ENCODE results near the gene NKD2.
"Not testable (repeated sequence)": the region's sequence is repeated elsewhere in the genome, so short reads cannot be mapped to it uniquely, and the experiment has no call there.

NKD2 gene

DNA sequence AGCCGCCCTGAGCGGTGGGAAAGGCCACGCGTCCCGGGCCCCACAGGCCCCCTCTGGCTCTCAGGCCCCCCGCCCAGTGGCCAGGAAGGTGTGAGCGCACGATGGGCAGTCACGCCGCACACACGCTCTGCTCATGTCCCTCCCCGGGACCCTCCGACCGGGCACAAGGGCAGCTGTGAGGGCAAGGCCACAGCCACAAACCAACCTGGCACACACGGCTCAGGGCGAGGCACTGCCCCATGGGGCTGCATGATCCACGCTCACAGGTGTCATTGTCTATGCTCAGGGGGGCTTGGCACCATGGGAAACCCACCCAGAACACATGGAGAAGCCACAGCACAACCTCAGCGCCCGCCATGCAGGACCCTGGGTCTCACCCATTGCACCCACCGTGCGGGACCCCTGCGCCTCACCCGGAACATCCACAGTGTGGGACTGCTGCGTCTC, 52.0 kb downstream of the NKD2 start:
- Histone ChIP-seq H2AFZ (ENCODE audit: low read length) (no peak overlapping the region), H3K9me3 (ENCODE audit: low read length) (no peaks in the 10 kb centered on the region), H3K4me2 (ENCODE audit: low read length) (no peak overlapping the region), H3K27ac (ENCODE audit: low read depth, low read length, poor library complexity, severe bottlenecking) (no peak overlapping the region), H3K4me3 (ENCODE audit: low read depth, low read length, poor library complexity, severe bottlenecking) (no peak overlapping the region), H3K9me2 (ENCODE audit: low read depth, low read length) (no peaks in the 10 kb centered on the region), H3K4me1 (ENCODE audit: insufficient read depth, low read length, severe bottlenecking) (no peaks in the 10 kb centered on the region), H3K27me3 (ENCODE audit: insufficient read depth, low read length) (no peaks in the 10 kb centered on the region; the same call in 1 of the 2 replicates), H3K36me3 (ENCODE audit: insufficient read depth, low read length) (no peaks in the 10 kb centered on the region), H3F3A (ENCODE audit: insufficient read depth, low read length) (no peaks in the 10 kb centered on the region), H3K79me2 (ENCODE audit: insufficient read depth, low read length) (no peaks in the 10 kb centered on the region), H4K20me1 (ENCODE audit: insufficient read depth, low read length) (no peaks in the 10 kb centered on the region), H3K9ac (ENCODE audit: low read length) (no peak overlapping the region)
- no peak for TF ChIP-seq EZH2 (IDR thresholded peaks at IDR 0.05; ENCODE audit: borderline replicate concordance, low read length)
- TF ChIP-seq, protein P1, sequence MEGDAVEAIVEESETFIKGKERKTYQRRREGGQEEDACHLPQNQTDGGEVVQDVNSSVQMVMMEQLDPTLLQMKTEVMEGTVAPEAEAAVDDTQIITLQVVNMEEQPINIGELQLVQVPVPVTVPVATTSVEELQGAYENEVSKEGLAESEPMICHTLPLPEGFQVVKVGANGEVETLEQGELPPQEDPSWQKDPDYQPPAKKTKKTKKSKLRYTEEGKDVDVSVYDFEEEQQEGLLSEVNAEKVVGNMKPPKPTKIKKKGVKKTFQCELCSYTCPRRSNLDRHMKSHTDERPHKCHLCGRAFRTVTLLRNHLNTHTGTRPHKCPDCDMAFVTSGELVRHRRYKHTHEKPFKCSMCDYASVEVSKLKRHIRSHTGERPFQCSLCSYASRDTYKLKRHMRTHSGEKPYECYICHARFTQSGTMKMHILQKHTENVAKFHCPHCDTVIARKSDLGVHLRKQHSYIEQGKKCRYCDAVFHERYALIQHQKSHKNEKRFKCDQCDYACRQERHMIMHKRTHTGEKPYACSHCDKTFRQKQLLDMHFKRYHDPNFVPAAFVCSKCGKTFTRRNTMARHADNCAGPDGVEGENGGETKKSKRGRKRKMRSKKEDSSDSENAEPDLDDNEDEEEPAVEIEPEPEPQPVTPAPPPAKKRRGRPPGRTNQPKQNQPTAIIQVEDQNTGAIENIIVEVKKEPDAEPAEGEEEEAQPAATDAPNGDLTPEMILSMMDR (IDR thresholded peaks at IDR 0.05; ENCODE audit: low read length) = no peak

DNA sequence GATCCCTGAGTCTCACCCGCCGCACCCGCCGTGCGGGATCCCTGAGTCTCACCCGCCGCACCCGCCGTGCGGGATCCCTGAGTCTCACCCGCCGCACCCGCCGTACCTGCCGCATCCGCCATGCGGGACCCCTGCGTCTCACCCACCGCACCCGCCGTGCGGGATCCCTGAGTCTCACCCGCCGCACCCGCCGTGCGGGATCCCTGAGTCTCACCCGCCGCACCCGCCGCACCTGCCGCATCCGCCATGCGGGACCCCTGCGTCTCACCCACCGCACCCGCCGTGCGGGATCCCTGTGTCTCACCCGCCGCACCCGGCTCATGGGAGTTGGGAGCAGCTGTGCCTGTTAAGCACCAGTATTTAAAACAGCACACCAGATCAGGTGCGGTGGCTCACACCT, 52.7 kb downstream of the NKD2 start:
- H3K9me3 ChIP-seq (ENCODE audit: low read length); H3K4me1 ChIP-seq (ENCODE audit: insufficient read depth, low read length, severe bottlenecking); H4K20me1 ChIP-seq (ENCODE audit: insufficient read depth, low read length); H3F3A ChIP-seq (ENCODE audit: insufficient read depth, low read length); H3K4me3 ChIP-seq (ENCODE audit: low read depth, low read length, poor library complexity, severe bottlenecking); H3K79me2 ChIP-seq (ENCODE audit: insufficient read depth, low read length); H3K27ac ChIP-seq (ENCODE audit: low read depth, low read length, poor library complexity, severe bottlenecking); H3K36me3 ChIP-seq (ENCODE audit: insufficient read depth, low read length); H3K4me2 ChIP-seq (ENCODE audit: low read length); H3K27me3 ChIP-seq (ENCODE audit: insufficient read depth, low read length); H3K9ac ChIP-seq (ENCODE audit: low read length); H3K9me2 ChIP-seq (ENCODE audit: low read depth, low read length); H2AFZ ChIP-seq (ENCODE audit: low read length): not testable (repeated sequence)

DNA sequence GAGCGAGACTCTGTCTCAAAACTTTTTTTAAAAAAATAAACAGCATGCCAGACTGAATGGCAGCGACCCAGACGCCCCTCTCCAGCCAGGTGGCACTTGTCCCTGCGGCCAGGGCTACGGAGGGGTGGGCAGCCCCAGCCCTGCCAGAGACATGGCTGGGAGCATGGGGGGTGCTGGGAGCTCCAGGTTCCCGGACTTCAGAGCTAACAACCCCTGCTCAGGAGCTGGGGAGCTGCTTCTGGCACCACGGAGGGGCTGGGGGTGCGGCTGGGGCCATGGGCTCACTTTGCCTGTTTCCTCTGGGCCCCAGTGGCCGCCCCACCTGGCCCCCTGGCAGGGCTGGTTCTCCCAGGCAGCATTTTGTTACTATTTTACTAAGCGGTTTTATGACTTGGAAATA, 53.3 kb downstream of the NKD2 start:
- Histone ChIP-seq H2AFZ (ENCODE audit: low read length) (no peak overlapping the region), H3F3A (ENCODE audit: insufficient read depth, low read length) (no peaks in the 10 kb centered on the region), H3K36me3 (ENCODE audit: insufficient read depth, low read length) (no peaks in the 10 kb centered on the region), H3K27ac (ENCODE audit: low read depth, low read length, poor library complexity, severe bottlenecking) (no peak overlapping the region), H3K9me3 (ENCODE audit: low read length) (no peaks in the 10 kb centered on the region), H3K9me2 (ENCODE audit: low read depth, low read length) (no peaks in the 10 kb centered on the region), H3K9ac (ENCODE audit: low read length) (no peak overlapping the region), H3K4me3 (ENCODE audit: low read depth, low read length, poor library complexity, severe bottlenecking) (no peak overlapping the region), H3K4me2 (ENCODE audit: low read length) (no peak overlapping the region), H3K79me2 (ENCODE audit: insufficient read depth, low read length) (no peaks in the 10 kb centered on the region), H3K4me1 (ENCODE audit: insufficient read depth, low read length, severe bottlenecking) (no peaks in the 10 kb centered on the region), H3K27me3 (ENCODE audit: insufficient read depth, low read length) (no peaks in the 10 kb centered on the region), H4K20me1 (ENCODE audit: insufficient read depth, low read length) (no peaks in the 10 kb centered on the region)
- TF ChIP-seq EZH2 (IDR thresholded peaks at IDR 0.05; ENCODE audit: borderline replicate concordance, low read length) = no peak
- TF ChIP-seq, protein P1 (IDR thresholded peaks at IDR 0.05; ENCODE audit: low read length) = no peak

DNA sequence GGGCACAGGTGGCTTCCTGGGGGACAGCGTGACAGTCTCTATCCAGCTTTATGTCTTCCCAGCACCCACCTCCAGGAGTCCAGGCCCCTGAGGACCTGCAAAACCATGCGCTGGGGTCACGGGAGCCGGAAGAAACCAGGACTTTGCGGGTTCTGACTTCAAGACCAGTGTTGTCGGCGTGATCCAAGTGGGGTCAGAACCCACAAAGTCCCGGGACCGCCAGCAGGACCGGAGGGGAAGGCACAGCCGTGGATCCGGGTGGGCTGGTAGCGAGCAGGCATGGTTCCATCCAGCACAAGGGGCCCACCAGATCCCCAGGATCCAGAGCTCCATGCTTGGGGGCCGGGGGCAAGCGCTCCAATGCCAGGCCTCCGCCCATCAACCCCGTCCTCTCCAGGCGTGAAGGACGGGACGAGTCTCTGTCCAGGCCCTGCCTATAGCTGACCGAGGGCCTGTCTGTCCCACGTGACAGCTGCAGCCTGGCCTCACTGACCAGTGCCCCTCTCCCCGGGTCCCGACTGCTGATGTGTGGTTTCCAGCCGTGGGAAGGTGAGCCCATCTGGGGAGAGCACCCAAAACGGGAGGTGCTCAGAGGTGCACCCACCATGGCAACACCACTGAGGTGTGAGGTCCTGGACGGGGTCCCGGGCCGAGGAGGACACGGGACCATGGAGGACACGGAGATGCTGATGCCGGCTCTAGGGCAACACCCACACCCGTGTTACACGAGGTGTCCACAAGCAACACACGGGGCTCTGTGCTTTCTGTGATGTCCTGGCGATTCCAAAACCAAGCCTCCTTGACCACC, 54.4 kb downstream of the NKD2 start:
- Histone ChIP-seq H3K9me2 (ENCODE audit: low read depth, low read length) (no peaks in the 10 kb centered on the region), H3K27ac (ENCODE audit: low read depth, low read length, poor library complexity, severe bottlenecking) (no peak overlapping the region), H3K9me3 (ENCODE audit: low read length) (no peaks in the 10 kb centered on the region), H3K27me3 (ENCODE audit: insufficient read depth, low read length) (no peaks in the 10 kb centered on the region), H3K79me2 (ENCODE audit: insufficient read depth, low read length) (no peaks in the 10 kb centered on the region), H3K4me1 (ENCODE audit: insufficient read depth, low read length, severe bottlenecking) (no peaks in the 10 kb centered on the region), H3K9ac (ENCODE audit: low read length) (no peak overlapping the region), H3K4me3 (ENCODE audit: low read depth, low read length, poor library complexity, severe bottlenecking) (no peak overlapping the region), H3K36me3 (ENCODE audit: insufficient read depth, low read length) (no peaks in the 10 kb centered on the region), H3K4me2 (ENCODE audit: low read length) (no peak overlapping the region), H2AFZ (ENCODE audit: low read length) (no peak overlapping the region), H3F3A (ENCODE audit: insufficient read depth, low read length) (no peaks in the 10 kb centered on the region), H4K20me1 (ENCODE audit: insufficient read depth, low read length) (no peaks in the 10 kb centered on the region)
- no peak for TF ChIP-seq EZH2 (IDR thresholded peaks at IDR 0.05; ENCODE audit: borderline replicate concordance, low read length)

Measured in OCI-LY1 (cell line).